IPS-18a (cell line): Measurements from ENCODE around the gene RARG.
A peak's percentile ranks its signal among the peaks of the same experiment; 100 is the strongest.
"Not testable (repeated sequence)": the region's sequence is repeated elsewhere in the genome, so short reads cannot be mapped to it uniquely, and the experiment has no call there.

ENCODE experiments used
- H3K27ac ChIP-seq: one replicate; pipeline ENCODE4 v1.5.1; 2013; ENCODE audit warnings: low read length
- H3K27me3 ChIP-seq: one replicate; pipeline ENCODE4 v1.6.1; 2013; ENCODE audit warnings: mild to moderate bottlenecking, low read length; ENCODE audit not compliant: control insufficient read depth, insufficient read depth
- H3K36me3 ChIP-seq: one replicate; pipeline ENCODE4 v1.6.1; 2013; ENCODE audit warnings: low read depth, low read length; ENCODE audit not compliant: control insufficient read depth
- H3K4me1 ChIP-seq: one replicate; pipeline ENCODE4 v1.6.1; 2013; ENCODE audit warnings: low read depth, low read length; ENCODE audit not compliant: control insufficient read depth
- H3K4me3 ChIP-seq: one replicate; pipeline ENCODE4 v1.5.1; 2013; ENCODE audit warnings: low read length
- H3K9ac ChIP-seq: one replicate; pipeline ENCODE4 v1.6.1; 2013; ENCODE audit warnings: mild to moderate bottlenecking, low read length, moderate library complexity
- H3K9me3 ChIP-seq: one replicate; pipeline ENCODE4 v1.6.1; 2013; ENCODE audit warnings: low read depth, low read length; ENCODE audit not compliant: control insufficient read depth

RARG gene

DNA sequence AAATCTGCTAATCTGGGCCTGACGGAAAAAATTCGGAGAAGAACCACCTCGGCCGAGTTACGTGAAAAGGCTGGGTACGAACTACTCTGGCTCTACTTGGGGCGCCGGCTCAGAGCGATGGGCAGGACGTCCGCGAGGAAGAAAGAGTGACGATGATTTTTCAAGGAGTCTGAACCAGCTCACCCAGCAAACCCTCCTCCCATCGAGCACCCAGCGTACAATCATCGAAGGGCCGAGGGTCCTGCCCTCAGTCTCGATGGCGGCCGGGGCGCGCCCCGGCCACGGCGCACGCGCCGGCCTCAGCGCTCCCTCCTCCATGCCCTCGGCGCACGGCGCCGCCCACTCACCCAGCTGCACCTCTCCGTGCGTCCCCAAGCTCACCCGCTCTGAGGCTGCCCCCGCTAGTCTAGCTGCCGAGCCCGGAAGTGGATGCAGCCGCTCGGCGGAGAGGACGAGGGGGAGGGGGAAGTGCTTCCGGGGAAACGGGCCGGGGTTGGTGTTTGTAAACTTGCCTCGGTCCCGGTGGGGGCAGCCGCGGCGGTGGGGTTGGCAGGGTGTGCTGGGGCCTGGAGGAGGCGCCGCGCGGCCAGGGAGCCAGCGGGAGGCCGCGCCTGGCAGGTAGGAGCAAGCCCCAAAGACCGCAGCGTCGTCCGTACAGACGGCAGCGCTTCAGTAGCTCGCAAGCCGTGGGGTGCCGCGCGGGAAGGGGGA, 51.6 kb downstream of the RARG start, which contains the start of the genes CSAD and ZNF740:
CSAD (minus strand) TSS at position 706 of the 711 bp plus-strand sequence. CDS start 7,455 bp downstream, outside the sequence.
ZNF740 (plus strand) TSS at position 503 of the 711 bp plus-strand sequence. CDS start 1,262 bp downstream, outside the sequence.
- Histone ChIP-seq H3K36me3 (peaks cover 23% of the 10 kb centered on the region), H3K27ac (peak within 1 kb of the TSS; percentile 59), H3K9ac (peak within 1 kb of the TSS; percentile 87), H3K4me1 (peaks cover 18% of the 10 kb centered on the region), H3K27me3 (peaks cover 39% of the 10 kb centered on the region), H3K9me3 (no peaks in the 10 kb centered on the region), H3K4me3 (peak within 1 kb of the TSS; percentile 72)

DNA sequence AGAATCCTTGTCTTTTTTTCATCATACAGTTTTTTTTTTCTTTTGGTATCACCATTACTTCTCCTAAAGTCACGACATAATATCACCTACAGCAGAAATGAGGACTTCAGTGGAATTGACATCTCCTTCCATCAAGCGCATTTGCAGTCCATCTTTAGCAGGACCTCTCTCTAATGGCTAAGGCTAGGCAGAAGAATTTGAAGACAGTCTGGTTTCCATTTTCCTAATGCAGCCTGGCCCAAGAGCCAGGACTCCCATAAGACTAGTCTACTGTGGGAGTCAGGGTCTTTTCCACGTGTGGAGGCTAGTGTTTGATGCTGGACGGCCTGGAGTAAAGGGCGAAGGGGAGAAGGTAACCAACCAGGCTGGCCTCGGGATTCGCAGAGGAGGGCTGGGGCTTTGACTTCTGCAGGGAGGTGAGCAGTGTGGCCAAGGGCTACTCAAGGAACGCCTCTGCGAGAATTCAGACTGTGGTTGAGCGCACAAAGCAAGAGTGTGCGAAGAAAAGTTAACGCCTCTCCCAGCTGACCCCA, 52.3 kb downstream of the RARG start:
- H3K9ac ChIP-seq, result peak overlapping the region; percentile 87
- peak overlapping the region; percentile 72 for H3K4me3 ChIP-seq
- H3K27ac ChIP-seq, result no peak overlapping the region
- peaks cover 16% of the 10 kb centered on the region for H3K36me3 ChIP-seq
- H3K4me1 ChIP-seq, result peaks cover 19% of the 10 kb centered on the region
- H3K27me3 ChIP-seq, result peaks cover 40% of the 10 kb centered on the region
- no peaks in the 10 kb centered on the region for H3K9me3 ChIP-seq

DNA sequence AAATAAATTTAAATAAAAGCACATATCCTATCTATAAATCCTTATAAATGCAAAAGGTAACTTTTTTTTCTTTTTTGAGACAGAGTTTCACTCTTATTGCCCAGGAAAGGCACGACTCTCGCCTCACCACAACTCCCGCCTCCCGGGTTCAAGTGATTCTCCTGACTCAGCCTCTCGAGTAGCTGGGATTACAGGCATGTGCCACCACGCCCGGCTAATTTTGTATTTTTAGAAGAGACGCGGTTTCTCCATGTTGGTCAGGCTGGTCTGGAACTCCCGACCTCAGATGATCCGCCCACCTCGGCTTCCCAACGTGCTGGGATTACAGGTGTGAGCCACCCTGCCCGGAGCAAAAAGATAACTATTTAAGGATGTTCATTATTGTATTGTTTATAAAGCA, 53.2 kb downstream of the RARG start:
- not testable (repeated sequence) for H3K9me3 ChIP-seq, H3K4me3 ChIP-seq, H3K27ac ChIP-seq, H3K9ac ChIP-seq
- Histone ChIP-seq H3K36me3 (peaks cover 16% of the 10 kb centered on the region), H3K27me3 (peaks cover 50% of the 10 kb centered on the region), H3K4me1 (peaks cover 19% of the 10 kb centered on the region)

DNA sequence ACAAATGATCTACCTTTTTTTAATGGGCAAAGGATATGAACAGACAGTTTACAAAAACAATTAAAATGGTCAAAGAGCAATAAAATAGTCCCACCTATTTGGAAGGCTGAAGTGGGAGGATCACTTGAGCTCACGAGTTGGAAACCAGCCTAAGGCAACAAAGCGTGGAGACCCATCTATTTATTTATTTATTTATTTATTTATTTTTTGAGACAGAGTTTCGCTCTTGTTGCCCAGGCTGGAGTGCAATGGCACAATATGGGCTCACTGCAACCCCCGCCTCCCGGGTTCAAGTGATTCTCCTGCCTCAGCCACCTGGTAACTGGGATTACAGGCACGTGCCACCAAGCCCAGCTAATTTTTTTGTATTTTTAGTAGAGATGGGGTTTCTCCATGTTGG, 54.6 kb downstream of the RARG start:
- not testable (repeated sequence) for H3K4me3 ChIP-seq, H3K36me3 ChIP-seq, H3K9me3 ChIP-seq, H3K27ac ChIP-seq, H3K9ac ChIP-seq
- H3K27me3 ChIP-seq, result peaks cover 63% of the 10 kb centered on the region
- peaks cover 19% of the 10 kb centered on the region for H3K4me1 ChIP-seq

DNA sequence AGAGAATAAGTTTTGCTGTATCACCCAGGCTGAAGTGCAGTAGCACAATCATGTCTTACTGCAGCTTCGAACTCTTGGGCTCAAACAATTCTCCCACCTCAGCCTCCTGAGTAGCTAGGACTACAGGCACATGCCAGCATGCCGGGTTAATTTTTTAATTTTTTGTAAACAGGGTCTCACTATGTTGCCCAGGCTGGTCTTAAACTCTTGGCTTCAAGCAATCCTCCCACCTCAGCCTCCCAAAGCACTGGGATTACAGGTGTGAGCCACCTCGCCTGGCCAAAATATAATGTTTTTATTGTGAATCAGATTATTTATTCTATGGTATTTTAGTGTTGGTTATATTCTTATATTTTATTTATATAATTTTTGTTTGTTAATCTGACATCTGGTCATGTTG, 55.3 kb downstream of the RARG start:
- Histone ChIP-seq H3K9ac (no peak overlapping the region), H3K4me3 (no peak overlapping the region), H3K4me1 (peaks cover 18% of the 10 kb centered on the region), H3K27me3 (peaks cover 70% of the 10 kb centered on the region), H3K27ac (no peak overlapping the region), H3K9me3 (no peaks in the 10 kb centered on the region), H3K36me3 (peaks cover under 1% of the 10 kb centered on the region)

DNA sequence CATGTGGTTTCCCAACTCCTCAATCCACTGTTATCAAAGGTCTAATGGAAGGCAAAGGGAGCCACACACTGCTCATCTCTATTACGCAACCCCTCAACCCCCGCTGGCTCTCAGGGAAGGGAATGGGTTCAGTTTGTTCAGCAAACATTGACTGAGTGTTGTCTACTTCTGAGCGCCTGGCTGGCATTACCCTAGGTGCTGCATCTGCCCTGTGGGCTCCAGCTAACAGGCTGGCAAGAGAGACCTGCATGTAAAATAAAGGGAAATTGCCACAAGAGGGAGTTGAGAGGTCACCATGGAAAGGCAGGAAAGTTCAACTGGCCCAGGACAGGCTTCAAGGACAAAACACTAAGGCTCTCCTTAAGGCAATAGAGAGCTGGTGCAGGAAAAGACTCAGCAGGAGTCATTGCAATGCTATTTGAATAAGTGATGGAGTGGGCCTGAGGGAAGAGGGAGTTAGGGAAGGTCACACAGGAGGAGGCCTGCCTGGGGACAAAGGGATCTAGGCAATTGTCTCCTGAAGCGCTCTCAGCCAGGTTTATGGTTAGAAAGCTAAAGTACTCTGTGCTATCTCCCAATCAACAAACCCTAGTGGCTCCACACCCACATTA, 57.0 kb downstream of the RARG start:
- Histone ChIP-seq H3K9me3 (no peaks in the 10 kb centered on the region), H3K36me3 (no peaks in the 10 kb centered on the region), H3K4me1 (peaks cover 13% of the 10 kb centered on the region), H3K27me3 (peaks cover 73% of the 10 kb centered on the region), H3K4me3 (no peak overlapping the region), H3K9ac (no peak overlapping the region), H3K27ac (no peak overlapping the region)

DNA sequence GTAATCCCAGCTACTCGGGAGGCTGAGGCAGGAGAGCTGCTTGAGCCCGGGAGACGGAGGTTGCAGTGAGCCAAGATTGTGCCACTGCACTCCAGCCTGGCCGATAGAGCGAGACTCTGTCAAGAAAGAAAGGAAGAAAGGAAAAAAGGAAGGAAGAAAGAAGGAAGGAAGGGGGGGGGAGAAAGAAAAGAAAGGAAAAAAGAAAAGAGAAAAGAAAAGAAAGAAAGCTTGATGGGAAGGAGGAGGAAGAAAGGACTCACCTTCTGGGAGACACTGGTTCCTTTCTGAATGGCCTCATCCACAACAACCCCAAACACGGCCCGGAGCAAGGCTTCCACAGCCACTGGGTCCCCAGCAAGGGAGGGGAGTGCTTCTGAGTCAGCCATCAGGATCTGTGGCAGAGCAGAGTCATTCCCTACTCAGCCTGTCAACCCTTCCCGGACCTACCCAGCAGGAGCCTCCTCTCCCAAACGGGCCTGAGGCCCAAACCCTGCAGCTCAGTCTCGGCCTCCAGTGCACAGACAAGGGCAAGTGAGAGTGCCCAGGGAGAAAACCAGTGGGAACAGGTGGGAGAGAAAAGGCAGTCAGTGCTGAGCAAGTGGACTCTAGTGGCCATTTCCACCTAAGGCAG, 58.8 kb downstream of the RARG start:
- peaks cover 7% of the 10 kb centered on the region for H3K4me1 ChIP-seq
- no peak overlapping the region for H3K4me3 ChIP-seq
- no peak overlapping the region for H3K9ac ChIP-seq
- H3K36me3 ChIP-seq, result no peaks in the 10 kb centered on the region
- no peak overlapping the region for H3K27ac ChIP-seq
- H3K27me3 ChIP-seq, result peaks cover 64% of the 10 kb centered on the region
- H3K9me3 ChIP-seq, result no peaks in the 10 kb centered on the region

DNA sequence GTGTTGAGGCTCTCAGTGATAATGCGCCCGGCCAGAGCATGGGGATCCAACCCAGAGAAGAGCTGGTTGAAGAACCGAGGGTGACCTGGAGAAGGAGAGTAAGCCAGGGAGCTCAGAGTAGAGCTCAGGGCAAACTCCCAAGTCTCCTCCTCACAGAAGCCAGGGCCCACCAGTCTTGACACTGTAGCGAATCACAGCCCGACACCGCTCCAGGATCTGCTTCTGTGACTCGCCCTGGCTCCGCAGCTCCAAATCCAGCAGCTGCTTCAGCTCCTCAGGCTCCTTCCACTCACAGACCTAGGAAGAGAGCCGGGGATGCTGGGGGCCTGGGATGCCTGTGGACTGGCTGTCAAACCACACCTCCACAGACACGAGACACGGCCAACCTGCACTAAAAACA, 59.7 kb downstream of the RARG start:
- H3K9ac ChIP-seq, result no peak overlapping the region
- no peak overlapping the region for H3K27ac ChIP-seq
- H3K4me1 ChIP-seq, result peaks cover 7% of the 10 kb centered on the region
- H3K4me3 ChIP-seq, result no peak overlapping the region
- no peaks in the 10 kb centered on the region for H3K9me3 ChIP-seq
- no peaks in the 10 kb centered on the region for H3K36me3 ChIP-seq
- H3K27me3 ChIP-seq, result peaks cover 55% of the 10 kb centered on the region

DNA sequence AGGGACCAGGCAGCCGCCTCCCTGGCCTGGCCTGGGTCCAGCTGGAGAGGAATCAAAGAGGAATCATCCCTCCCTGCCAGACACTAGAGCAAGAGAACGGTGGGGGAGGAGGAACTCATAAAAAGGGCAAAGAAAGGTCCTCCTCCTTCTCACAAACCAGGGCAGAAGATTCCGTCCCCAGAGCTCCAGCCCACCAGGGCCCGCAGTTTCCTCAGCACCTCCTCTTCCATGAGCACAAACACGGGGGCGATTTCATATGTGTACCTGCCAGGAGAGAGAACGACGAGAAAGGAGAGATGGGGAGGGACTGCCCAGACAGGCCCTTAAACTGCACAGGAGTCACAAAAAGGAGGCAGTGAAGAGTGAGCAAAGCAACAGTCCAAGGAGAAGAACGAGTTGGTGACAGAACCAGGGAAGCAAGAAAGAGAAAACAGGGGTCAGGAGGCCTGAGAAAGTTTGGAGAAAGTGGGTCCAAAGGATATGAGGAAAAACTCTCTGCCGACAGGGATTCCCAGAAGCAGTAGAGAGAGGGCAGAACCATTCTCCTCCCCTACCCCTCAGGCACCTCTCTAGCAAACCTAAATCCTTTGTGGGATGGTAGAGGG, 60.2 kb downstream of the RARG start:
- Histone ChIP-seq H3K9me3 (no peaks in the 10 kb centered on the region), H3K4me3 (no peak overlapping the region), H3K27me3 (peaks cover 50% of the 10 kb centered on the region), H3K9ac (no peak overlapping the region), H3K4me1 (peaks cover 7% of the 10 kb centered on the region), H3K27ac (no peak overlapping the region), H3K36me3 (no peaks in the 10 kb centered on the region)

DNA sequence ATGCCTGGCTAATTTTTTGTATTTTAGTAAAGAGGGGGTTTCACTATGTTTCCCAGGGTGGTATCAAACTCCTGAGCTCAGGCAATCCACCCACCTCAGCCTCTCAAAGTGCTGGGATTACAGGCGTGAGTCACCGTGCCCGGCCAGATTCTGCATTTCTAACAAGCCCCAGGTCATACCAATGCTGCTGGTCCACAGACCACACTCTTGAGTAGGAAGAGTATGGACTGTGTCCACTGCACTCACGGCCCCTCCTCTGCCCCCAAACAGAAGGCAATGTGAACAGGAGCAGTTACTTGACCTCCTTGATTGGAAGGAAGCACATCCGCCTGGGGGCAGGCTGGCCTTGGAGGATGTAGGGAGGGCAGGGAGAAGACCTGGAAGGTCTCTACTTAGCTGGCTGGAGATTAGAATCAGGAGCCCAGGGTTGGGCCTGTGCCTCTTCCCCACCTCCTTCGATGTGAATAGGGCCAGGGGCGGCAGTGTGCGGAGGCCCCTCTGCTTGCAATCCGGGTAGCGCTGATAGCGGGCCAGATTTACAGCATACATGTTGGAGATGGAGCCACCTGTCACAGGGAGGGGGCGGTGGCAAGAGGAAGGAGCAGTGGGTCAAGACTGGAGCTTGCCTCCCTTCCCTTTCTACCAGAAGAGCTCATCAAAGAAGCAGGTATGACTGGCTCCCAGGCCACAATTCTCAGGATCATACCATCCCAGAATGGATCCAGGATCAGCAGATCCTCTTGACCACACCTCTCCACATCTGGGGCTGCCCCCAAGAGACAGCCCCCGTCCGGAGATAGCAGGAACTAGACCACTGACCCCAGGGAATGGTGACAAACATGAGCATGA, 60.9 kb downstream of the RARG start:
- H3K9me3 ChIP-seq, result no peaks in the 10 kb centered on the region
- H3K4me3 ChIP-seq, result no peak overlapping the region
- H3K36me3 ChIP-seq, result no peaks in the 10 kb centered on the region
- H3K27ac ChIP-seq, result no peak overlapping the region
- peaks cover 44% of the 10 kb centered on the region for H3K27me3 ChIP-seq
- H3K9ac ChIP-seq, result no peak overlapping the region
- peaks cover 7% of the 10 kb centered on the region for H3K4me1 ChIP-seq
